ENCODE results near the gene STS. TPM values are rescaled to one million over a fixed set of nuclear protein-coding genes. Genes with fewer than 3 reads are reported as not detected.

The STS gene
- total RNA-seq, 6 donors from 2014 or later: 5.2 to 15.1 (median 9.6) TPM

DNA sequence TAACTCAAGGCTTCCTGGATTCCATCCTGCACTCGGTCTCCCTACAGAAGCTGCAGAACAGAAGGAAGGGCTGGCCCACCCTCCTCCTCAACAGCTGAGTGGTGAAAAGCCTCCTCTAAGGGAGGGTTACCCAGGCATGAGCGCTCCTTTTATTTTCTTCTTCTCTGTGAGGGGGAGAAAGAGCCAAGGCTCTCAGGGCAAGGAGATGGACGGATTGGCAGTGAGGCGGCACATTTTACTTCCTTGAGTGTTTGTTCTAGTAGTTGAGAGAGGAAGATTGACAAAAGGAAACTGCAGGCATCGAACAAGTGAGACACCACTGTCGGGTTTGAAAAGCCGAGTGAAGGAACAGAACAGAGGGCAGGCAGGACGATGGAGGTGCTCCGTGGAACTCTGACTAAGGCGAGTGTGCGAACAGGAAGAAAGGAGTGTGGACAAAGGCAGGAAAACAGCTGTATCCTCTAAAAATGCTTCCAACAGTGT, 38.4 kb upstream of the STS start:
- TF ChIP-seq CTCF (IDR thresholded peaks at IDR 0.05): no peak
- no peak for TF ChIP-seq EP300 (IDR thresholded peaks at IDR 0.05)
- TF ChIP-seq POLR2AphosphoS5 (IDR thresholded peaks at IDR 0.05): no peak
- TF ChIP-seq POLR2A (IDR thresholded peaks at IDR 0.05): no peak
- Histone ChIP-seq H3K27me3 (no peaks in the 10 kb centered on the region), H3K27ac (peak overlapping the region in 3 of 4 donors; percentile 15 to 68 (median 55)), H3K9me3 (no peaks in the 10 kb centered on the region), H3K4me3 (peak overlapping the region in 1 of 4 donors; percentile 13), H3K36me3 (peaks cover 0 to 12% (median 0%) of the 10 kb centered on the region in 4 donors), H3K4me1 (peaks cover 0 to 29% (median 18%) of the 10 kb centered on the region in 4 donors)
- WGBS, 2 donors: 12 to 14% methylated on average over 10 to 11 of the region's 11 CpGs
- ATAC-seq (ENCODE audit: low FRiP score in 2 of 2) (peak in 1 of 2 donors; percentile 26), DNase-seq (no peak)

- ATAC-seq (ENCODE audit: low FRiP score in 2 of 2): no peak
- DNase-seq: no peak
- Histone ChIP-seq H3K4me1 (peaks cover 0 to 29% (median 18%) of the 10 kb centered on the region in 4 donors), H3K9me3 (no peaks in the 10 kb centered on the region), H3K27me3 (no peaks in the 10 kb centered on the region), H3K36me3 (peaks cover 0 to 3% (median 0%) of the 10 kb centered on the region in 4 donors), H3K27ac (peak overlapping the region in 3 of 4 donors; percentile 7 to 68 (median 66)), H3K4me3 (no peak overlapping the region)
- TF ChIP-seq EP300 (IDR thresholded peaks at IDR 0.05) (no peak), CTCF (IDR thresholded peaks at IDR 0.05) (no peak), POLR2AphosphoS5 (IDR thresholded peaks at IDR 0.05) (no peak), POLR2A (IDR thresholded peaks at IDR 0.05) (no peak)
- WGBS, 2 donors: 78 to 90% methylated on average over 8 to 12 of the region's 12 CpGs
These were observed 37.4 kb upstream of the STS start for GRCh38 chrX:7109838-7110793.

- no peak for DNase-seq
- TF ChIP-seq CTCF (IDR thresholded peaks at IDR 0.05): no peak
- TF ChIP-seq EP300 (IDR thresholded peaks at IDR 0.05): no peak
- TF ChIP-seq POLR2A (IDR thresholded peaks at IDR 0.05): no peak
- no peak for TF ChIP-seq POLR2AphosphoS5 (IDR thresholded peaks at IDR 0.05)
- Histone ChIP-seq H3K36me3 (no peaks in the 10 kb centered on the region), H3K27me3 (no peaks in the 10 kb centered on the region), H3K9me3 (no peaks in the 10 kb centered on the region), H3K27ac (no peak overlapping the region), H3K4me1 (peaks cover 0 to 29% (median 18%) of the 10 kb centered on the region in 4 donors), H3K4me3 (no peak overlapping the region)
- WGBS, 2 donors: 71% methylated on average over 5 of the region's 5 CpGs; no CpG with 5 or more reads in 1 of the 2 donors
- no peak for ATAC-seq (ENCODE audit: low FRiP score in 2 of 2)
These were observed 36.7 kb upstream of the STS start for GRCh38 chrX:7110821-7111276.

DNA sequence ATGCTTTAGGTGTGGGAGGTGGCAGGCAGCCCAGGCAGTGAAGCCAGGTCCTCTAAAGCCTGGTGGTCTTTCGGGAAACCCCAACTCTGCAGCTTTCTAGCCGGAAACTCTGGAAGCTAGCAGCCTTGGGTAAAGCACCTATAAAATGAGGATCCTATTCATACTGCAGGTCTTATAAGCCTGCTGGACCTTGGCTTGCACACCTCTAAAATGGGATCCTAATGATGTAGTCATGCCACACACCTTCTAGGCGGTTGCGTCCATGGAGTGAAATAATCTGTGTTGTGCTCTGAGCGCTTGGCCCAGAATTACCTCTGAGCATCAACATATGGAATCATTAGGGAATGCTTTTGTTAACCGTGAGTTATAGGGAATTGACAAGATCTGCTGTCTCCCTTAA, 36.0 kb upstream of the STS start:
- Histone ChIP-seq H3K4me3 (no peak overlapping the region), H3K36me3 (no peaks in the 10 kb centered on the region), H3K27me3 (no peaks in the 10 kb centered on the region), H3K4me1 (peaks cover 0 to 29% (median 18%) of the 10 kb centered on the region in 4 donors), H3K27ac (no peak overlapping the region), H3K9me3 (no peaks in the 10 kb centered on the region)
- no peak for TF ChIP-seq CTCF (IDR thresholded peaks at IDR 0.05)
- TF ChIP-seq POLR2AphosphoS5 (IDR thresholded peaks at IDR 0.05): no peak
- no peak for TF ChIP-seq POLR2A (IDR thresholded peaks at IDR 0.05)
- no peak for TF ChIP-seq EP300 (IDR thresholded peaks at IDR 0.05)
- DNase-seq (no peak), ATAC-seq (ENCODE audit: low FRiP score in 2 of 2) (no peak)
- 98 to 100% methylated on average over 1 to 6 of the region's 6 CpGs for WGBS, 2 donors

Data from upper lobe of left lung (tissue), 6 donors.